Measurements from ENCODE around the gene CDH23. TPM values are rescaled to one million over a fixed set of nuclear protein-coding genes. Genes with fewer than 3 reads are reported as not detected.

The CDH23 gene
- total RNA-seq, 1 donor from 2014 or later: 4.5 TPM

- no peak for DNase-seq
- no peaks in the 10 kb centered on the region for H3K9me3 ChIP-seq (replicated peaks)
- intact Hi-C loops (cut with micrococcal nuclease): no loop called here
- no peak overlapping the region for H3K27ac ChIP-seq (replicated peaks)
- H3K4me1 ChIP-seq: peaks cover 7% of the 10 kb centered on the region
- no peaks in the 10 kb centered on the region for H3K36me3 ChIP-seq
- H3K4me3 ChIP-seq: no peak overlapping the region
- no peaks in the 10 kb centered on the region for H3K27me3 ChIP-seq (ENCODE audit: low read depth)
- TF ChIP-seq CTCF (IDR thresholded peaks at IDR 0.05; ENCODE audit: borderline replicate concordance): no peak
These were observed 120.8 kb downstream of the CDH23 start for GRCh38 chr10:71517298-71518169.

- Histone ChIP-seq H3K36me3 (no peaks in the 10 kb centered on the region), H3K4me1 (no peaks in the 10 kb centered on the region), H3K27ac (replicated peaks) (no peak overlapping the region), H3K4me3 (no peak overlapping the region), H3K27me3 (ENCODE audit: low read depth) (peaks cover 3% of the 10 kb centered on the region), H3K9me3 (replicated peaks) (no peaks in the 10 kb centered on the region)
- DNase-seq: no peak
- intact Hi-C loops (cut with micrococcal nuclease): no loop called here
- no peak for TF ChIP-seq CTCF (IDR thresholded peaks at IDR 0.05; ENCODE audit: borderline replicate concordance)
These were observed 123.3 kb downstream of the CDH23 start for GRCh38 chr10:71520042-71520441.

- Histone ChIP-seq H3K4me3 (no peak overlapping the region), H3K27me3 (ENCODE audit: low read depth) (peaks cover 3% of the 10 kb centered on the region), H3K36me3 (no peaks in the 10 kb centered on the region), H3K9me3 (replicated peaks) (no peaks in the 10 kb centered on the region), H3K27ac (replicated peaks) (no peak overlapping the region), H3K4me1 (no peaks in the 10 kb centered on the region)
- DNase-seq: no peak
- TF ChIP-seq CTCF (IDR thresholded peaks at IDR 0.05; ENCODE audit: borderline replicate concordance): no peak
- intact Hi-C loops (cut with micrococcal nuclease): no loop called here
These were observed 125.1 kb downstream of the CDH23 start for GRCh38 chr10:71521504-71522441.

- TF ChIP-seq CTCF (IDR thresholded peaks at IDR 0.05; ENCODE audit: borderline replicate concordance): no peak
- no peak for DNase-seq
- H3K36me3 ChIP-seq: no peaks in the 10 kb centered on the region
- H3K27ac ChIP-seq (replicated peaks): no peak overlapping the region
- H3K4me1 ChIP-seq: no peaks in the 10 kb centered on the region
- no peaks in the 10 kb centered on the region for H3K9me3 ChIP-seq (replicated peaks)
- peaks cover 3% of the 10 kb centered on the region for H3K27me3 ChIP-seq (ENCODE audit: low read depth)
- intact Hi-C loops (cut with micrococcal nuclease): no loop called here
- H3K4me3 ChIP-seq: no peak overlapping the region
These were observed 125.9 kb downstream of the CDH23 start for GRCh38 chr10:71522442-71523144.

GRCh38 chr10:71523756-71524155 is 127.0 kb downstream of the CDH23 start:
- peaks cover 5% of the 10 kb centered on the region for H3K4me1 ChIP-seq
- peaks cover 3% of the 10 kb centered on the region for H3K27me3 ChIP-seq (ENCODE audit: low read depth)
- H3K36me3 ChIP-seq: no peaks in the 10 kb centered on the region
- no peak for DNase-seq
- no peaks in the 10 kb centered on the region for H3K9me3 ChIP-seq (replicated peaks)
- TF ChIP-seq CTCF (IDR thresholded peaks at IDR 0.05; ENCODE audit: borderline replicate concordance): no peak
- intact Hi-C loops (cut with micrococcal nuclease): no loop called here
- no peak overlapping the region for H3K27ac ChIP-seq (replicated peaks)
- H3K4me3 ChIP-seq: no peak overlapping the region
